GM04504 (cell line): ENCODE data around the gene ITGA2B.
"Not testable (repeated sequence)": the region's sequence is repeated elsewhere in the genome, so short reads cannot be mapped to it uniquely, and the experiment has no call there.

Source experiments
- DNase-seq: peaks from one replicate; pipeline ENCODE4 v3.0.0-alpha.2; 2012; ENCODE audit warnings: low read depth

Gene ITGA2B

GRCh38 chr17:44329516-44329915 lies 59.9 kb downstream of the ITGA2B start:
- DNase-seq = not testable (repeated sequence)

- no peak for DNase-seq
Measured at GRCh38 chr17:44327715-44328449, 61.6 kb downstream of the ITGA2B start.

- DNase-seq = peak; percentile 95
Measured at GRCh38 chr17:44326861-44327444, 62.5 kb downstream of the ITGA2B start.

GRCh38 chr17:44324571-44325275 lies 64.7 kb downstream of the ITGA2B start, which contains the start of gene SLC25A39:
Gene SLC25A39, minus strand, starts transcription at chr17:44324823. Its CDS starts 1,261 bp downstream, at chr17:44323562.
- peak; percentile 86 for DNase-seq

GRCh38 chr17:44324092-44324570 lies 65.3 kb downstream of the ITGA2B start:
- no peak for DNase-seq

GRCh38 chr17:44323359-44324091 lies 65.9 kb downstream of the ITGA2B start:
- no peak for DNase-seq

- DNase-seq = no peak
Measured at GRCh38 chr17:44322236-44322895, 67.1 kb downstream of the ITGA2B start.
